NCI-H2081 (cell line): Measurements from ENCODE around the gene CD99L2.

Experiments
- DNase-seq, 2 experiments: peaks; one replicate each; lab custom pipeline; 2025; lab: John Stamatoyannopoulos, UW

Gene CD99L2

GRCh38 chrX:150763810-150764209 is 134.7 kb downstream of the CD99L2 start:
- DNase-seq = no peak

- DNase-seq = no peak
These were observed 135.1 kb downstream of the CD99L2 start for GRCh38 chrX:150763303-150763797.

- DNase-seq = no peak
These were observed 136.0 kb downstream of the CD99L2 start for GRCh38 chrX:150762258-150763165.

- no peak for DNase-seq
These were observed 136.7 kb downstream of the CD99L2 start for GRCh38 chrX:150761819-150762216.

GRCh38 chrX:150761176-150761818 is 137.2 kb downstream of the CD99L2 start:
- DNase-seq = no peak

GRCh38 chrX:150759568-150760416 is 138.7 kb downstream of the CD99L2 start:
- DNase-seq = no peak

- DNase-seq = no peak
These were observed 141.1 kb downstream of the CD99L2 start for GRCh38 chrX:150757371-150757770.

GRCh38 chrX:150753968-150754367 is 144.5 kb downstream of the CD99L2 start:
- DNase-seq = no peak

- no peak for DNase-seq
These were observed 145.1 kb downstream of the CD99L2 start for GRCh38 chrX:150753357-150753756.

GRCh38 chrX:150752124-150752523 is 146.3 kb downstream of the CD99L2 start:
- DNase-seq = no peak

GRCh38 chrX:150736475-150736874 is 162.0 kb downstream of the CD99L2 start:
- no peak for DNase-seq

GRCh38 chrX:150731795-150732194 is 166.7 kb downstream of the CD99L2 start:
- DNase-seq = no peak

- no peak for DNase-seq
These were observed 167.7 kb downstream of the CD99L2 start for GRCh38 chrX:150730719-150731118.

- no peak for DNase-seq
These were observed 168.5 kb downstream of the CD99L2 start for GRCh38 chrX:150729956-150730355.

- DNase-seq = no peak
These were observed 178.8 kb downstream of the CD99L2 start for GRCh38 chrX:150719621-150720020.
